Activated CD4-positive, alpha-beta T cell treated with anti-CD3 and anti-CD28 coated beads for 1 hour (primary cell): ENCODE measurements around the gene CILP2.

ENCODE experiments used
- DNase-seq: peaks from one replicate; pipeline ENCODE4 v3.0.0-alpha.2; 2020

Gene CILP2

DNA sequence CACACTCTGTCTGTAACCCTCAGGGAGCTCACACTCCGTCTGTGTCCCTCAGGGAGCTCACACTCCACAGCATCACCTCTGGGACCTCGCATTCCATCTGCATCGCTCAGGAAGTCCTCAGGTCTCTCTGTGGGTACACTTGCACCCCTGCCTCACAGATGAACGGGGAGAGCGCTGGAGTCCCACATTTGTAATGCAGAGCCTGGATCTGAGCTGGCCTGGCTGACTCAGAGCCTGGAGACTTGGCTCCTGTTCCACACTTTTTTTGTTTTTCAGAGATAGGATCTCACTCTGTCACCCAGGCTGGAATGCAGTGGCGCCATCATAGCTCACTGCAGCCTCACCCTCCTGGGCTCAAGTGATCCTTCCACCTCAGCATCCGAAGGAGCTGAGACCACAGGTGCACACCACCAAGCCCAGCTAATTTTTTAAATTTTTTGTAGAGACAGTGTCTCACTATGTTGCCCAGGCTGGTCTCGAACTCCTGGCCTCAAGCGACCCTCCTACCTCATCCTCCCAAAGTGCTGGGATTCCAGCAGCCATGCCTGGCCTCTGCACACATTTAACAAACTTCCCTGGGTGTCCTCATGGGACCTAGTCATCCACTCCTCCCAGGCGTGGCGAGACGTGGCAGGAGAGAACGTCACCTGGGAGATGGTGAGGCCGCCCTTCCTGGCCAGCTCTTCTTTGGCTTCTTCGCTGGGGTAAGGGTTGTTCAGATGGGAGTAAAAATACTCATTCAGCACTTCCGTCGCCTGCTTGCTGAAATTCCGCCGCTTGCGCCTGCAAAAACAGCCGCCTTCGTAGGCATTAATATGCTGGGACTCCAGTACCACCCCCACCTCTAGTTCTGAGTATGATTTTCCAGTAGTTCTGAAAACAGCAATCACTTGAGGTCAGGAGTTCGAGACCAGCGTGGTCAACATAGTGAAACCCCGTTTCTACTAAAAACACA lies 31.0 kb downstream of the CILP2 start:
- no peak for DNase-seq

DNA sequence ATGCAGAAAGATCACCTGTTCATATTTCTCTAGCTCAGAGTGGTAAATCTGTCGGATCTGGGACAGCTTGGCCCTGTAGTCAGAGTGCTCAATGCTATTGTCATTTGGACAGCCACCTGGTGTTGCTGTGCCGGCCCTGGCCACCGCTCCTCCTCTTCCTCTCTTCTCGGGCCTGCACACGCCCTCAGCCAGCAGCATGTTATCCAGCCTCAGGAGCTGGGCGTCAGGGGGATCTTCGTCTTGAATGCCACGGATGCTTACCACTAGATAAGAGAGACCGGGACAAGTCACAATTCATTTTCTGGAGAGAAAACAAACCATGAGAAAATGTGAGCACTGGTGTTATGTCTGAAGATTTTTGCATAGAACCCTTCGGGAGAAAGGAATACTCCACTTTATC lies 32.5 kb downstream of the CILP2 start:
- DNase-seq: no peak

DNA sequence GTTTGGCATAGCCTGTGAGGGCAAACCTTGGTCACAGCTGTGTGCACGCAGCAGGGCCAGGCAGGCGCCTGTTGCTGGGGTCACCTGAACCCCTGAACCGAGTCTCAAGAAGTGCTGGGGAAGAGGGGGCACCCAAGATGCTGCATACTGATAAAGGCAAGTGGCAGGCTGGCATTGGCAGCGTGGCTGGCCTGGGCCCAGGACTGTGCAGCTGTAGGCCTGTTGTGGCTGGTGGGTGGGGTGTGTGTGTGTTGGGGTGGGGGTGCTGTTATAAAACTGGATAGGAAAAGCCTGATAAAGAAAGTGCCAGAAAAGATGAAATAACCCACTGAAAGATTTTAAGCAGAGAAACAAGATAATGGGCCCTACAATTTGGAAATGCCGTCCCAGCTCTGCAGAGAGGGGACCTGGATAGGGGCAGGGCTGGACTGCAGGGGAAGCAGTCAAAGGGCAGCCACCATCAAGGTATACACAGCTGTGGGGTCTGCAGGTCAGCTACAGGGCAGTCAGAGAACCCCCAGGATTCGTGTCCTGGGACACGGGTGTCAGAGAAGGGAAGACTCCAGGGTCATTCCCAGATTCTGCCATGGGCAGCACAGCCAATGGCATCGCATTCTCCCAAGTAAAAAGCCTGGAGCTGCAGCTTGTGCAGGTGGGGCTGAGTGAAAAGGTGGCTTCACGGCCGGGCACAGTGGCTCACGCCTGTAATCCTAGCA lies 33.2 kb downstream of the CILP2 start:
- DNase-seq: no peak

DNA sequence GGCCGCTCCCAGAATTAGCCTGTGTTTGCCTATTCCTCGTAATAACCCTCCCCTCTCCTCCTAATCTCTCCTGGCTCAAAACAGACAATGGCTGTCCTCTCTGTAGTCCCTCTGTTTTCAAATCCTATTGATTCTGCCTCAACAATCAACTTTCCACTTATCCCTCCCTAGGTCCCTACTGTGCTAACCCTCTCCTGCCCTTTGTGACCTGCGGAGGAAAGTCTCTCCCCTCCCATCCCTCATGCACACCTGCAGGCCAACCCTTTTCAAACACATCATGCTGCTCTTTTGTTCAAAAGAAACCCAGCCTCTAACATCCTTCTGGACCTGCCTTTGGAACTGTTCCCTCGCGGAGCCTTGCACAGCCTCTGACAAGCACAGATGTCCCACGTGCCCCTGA lies 37.3 kb downstream of the CILP2 start:
- DNase-seq: no peak

DNA sequence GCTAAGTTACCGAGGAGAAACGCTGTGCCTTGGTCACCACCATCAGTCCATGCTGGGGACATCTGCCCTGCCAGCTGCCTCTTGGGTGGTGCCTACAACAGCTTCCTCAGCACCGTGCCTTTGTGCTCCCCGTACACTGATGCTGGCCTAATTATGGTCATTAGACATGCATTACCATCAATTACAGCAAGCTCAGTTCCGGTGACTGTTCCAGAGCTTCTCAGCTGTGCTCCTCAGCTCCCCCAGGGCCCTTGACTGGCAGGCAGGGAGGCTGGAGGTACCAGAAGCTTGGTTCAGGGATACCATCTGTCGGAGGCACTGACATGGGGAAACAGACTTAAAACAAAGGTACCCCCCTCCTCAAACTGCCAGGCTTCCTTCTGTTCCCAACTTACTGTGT lies 40.2 kb downstream of the CILP2 start:
- no peak for DNase-seq

DNA sequence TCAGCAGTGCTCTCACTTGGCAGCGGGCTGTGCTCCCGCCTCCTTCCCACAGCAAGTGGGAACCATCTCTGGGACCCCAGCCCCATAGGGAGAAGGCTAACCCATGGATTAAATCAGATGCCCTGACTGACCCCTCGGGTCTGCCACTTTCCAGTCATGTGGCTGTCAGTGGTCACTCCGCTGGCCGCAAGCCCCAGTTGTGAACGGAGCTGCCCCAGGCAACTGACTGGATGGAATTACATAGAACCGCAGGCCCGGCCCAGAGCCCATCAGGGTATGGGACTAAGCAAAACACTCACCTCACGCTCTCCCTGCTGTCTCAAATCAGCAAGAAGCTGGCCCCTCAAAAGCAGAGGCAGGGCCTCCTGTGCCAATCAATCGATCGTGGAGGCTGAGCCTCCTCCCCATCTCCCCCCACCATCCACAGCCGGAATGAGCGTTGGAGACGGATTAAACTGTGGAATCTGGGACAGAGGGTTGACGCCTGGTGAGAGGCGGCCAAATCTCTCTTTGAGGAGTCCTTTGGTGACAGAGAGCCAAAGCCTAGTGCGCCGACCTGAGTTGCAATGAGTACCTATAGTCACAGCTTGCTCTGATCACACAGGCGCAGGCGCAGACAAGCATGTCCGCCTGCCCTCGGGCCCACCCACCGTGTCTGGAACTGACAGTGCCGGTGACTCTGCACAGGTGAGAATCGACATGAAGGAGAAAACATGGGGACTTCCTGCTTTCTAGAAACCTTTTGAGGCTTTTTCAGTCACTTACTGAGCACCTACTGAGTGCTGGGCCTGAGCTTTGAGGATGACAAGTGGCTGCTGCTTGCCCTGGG lies 41.7 kb downstream of the CILP2 start:
- DNase-seq: no peak

DNA sequence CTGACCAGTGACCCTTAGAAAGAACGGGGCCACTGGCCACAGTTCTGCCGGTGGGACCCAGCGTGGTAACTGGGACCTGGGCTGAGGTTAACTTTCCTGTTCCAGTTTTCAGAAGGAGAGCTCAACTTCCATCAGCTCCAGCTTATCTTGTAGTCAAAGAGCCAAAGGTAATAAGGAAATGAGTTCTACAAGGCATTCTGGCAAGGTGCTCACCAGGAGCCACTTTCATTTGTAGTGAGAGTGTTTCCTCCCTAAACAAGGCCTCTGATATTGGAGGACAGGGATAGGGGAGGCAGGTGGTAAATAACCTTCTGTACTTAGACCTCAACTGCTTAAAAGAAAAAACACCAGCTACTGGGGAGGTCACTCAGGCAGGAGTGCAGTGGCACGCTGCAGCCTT lies 42.4 kb downstream of the CILP2 start:
- DNase-seq: no peak

DNA sequence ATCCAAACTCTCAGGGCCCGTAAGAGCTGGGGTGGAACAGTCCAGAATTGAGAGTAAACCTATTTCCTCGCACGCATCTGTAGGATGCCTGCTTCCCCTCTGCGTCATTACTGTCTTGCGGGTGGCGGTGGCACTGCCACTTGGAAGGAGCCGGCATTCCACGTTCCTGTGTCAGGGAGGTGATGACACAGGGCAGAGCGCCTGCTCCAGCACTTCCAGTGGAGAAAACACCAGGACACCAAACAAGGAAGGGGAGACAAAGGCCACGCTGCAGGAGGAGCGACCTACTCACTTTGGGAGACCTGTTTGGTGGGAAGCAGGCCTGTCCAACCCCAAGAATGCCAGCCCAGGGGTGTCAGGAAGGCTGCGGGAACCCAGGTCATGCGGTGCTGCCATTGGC lies 43.3 kb downstream of the CILP2 start:
- no peak for DNase-seq

DNA sequence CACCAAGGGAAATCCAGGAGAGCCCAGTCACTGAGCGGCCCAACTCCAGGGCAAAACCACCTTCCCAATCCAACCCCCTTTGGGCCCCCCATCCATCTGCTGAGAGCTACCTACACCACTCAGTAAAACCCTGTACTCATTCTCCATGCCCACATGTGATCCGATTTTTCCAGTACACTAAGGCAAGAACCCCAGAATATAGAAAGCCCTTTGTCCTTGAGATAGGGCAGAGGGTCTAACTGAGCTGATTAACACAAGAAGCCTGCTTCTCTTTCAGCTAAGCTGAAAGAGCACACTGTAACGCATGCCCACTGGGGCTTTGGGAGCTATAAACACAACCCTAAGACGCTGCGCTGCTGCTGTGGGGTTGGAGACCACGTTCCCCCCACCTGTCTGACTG lies 44.4 kb downstream of the CILP2 start:
- no peak for DNase-seq

DNA sequence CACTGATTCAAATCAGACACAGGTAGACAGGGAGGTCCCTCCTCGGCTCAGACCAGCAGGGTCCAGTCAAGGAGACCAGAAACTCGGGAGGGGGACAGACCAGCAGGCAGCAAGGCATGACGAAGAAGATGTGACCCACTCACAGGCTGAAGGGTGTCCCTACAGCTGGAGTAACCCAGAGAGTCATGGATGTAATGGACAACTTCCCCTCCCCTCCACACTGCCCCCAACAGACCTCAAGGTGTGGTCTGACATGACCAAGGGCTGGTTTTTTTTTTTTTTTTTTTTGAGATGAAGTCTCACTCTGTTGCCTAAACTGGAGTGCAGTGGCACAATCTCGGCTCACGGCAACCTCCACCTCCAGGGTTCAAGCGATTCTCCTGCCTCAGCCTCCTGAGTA lies 46.3 kb downstream of the CILP2 start:
- no peak for DNase-seq

DNA sequence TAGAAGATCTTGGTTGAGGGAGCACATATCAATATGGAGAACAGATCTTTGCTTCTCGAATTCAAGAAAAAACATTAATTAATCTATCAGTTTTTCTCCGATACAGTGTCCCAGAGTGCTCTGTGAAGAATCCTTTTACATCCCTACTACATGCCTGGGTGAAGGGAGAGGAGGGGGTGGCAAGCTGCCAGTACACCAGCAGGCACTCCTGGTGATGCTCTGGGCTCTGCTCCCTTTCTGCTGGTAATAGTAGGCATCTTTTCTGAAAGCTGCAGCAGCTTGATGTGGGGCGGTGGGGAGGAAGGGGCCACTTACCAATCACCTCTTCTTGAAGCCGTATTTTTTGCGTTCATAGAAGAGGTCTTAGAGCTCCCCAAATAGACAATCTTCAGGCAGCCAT lies 49.7 kb downstream of the CILP2 start:
- DNase-seq: no peak

DNA sequence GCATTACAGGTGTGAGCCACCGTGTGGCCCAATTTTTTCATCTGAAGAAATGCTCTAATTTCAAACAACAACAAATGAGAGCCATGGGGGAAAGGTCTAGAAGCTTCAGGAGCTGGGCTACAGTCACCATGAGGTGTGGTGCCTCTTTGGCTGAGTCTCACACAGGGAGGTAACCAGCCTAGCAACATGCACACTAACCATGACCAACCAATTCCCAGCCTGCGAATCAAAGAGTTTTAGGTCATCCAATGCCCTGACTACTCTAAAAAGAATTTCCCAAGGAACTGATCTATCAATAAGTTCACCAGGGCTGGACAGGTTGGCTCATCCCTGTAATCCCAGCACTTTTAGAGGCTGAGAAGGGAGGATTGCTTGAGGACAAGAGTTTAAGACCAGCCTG lies 50.5 kb downstream of the CILP2 start:
- no peak for DNase-seq

DNA sequence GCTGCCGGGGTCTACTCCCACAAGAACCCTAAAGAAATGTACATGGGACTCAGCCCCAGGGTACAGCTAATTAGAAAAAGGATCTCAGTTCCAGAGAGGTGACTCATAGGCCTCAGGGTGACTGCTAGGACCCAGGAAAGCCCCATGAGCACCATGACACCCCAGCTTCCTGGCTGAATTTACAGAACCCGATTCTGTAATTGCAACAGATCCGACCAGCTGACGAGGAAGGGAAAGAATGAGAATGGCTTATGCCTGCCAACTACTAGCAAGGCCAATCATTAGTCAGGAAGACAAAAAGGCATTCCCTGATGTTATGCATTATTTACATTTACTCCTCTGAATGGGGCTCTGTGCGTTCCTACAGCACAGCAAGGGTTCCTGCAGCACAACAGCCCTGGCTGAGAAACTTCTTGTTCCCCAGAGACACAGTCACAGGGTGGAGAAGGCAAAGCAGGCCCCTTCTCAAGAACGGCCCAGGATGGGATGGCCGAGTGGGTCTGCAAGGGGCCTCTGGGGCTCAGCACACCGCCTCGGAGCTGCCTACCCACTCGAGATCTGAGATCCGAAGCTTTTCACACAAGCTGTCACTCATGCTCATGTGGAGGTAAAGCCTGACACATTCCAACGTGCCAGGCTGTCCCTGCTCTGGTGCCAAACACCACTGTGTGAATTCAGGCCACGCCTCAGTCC lies 53.2 kb downstream of the CILP2 start:
- DNase-seq: peak; percentile 51

DNA sequence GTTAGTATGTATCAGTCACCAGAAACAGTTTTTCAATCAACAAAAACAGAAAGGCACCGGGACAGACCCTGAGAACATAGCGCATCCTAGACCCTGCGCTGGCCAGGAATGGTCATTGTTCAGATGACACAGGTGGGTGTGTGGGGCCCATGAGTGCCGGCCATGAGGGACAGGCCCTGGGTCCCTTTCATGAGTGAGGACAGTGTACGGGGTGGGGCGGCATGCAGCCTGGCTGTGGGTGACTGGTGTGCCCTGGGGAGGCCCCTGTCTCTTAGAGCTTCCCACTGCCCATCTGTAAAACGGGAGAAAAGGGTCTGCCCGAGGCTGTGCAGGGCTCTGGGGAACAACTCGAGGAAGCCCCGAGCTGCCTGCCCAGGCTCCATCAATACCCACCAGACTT lies 54.6 kb downstream of the CILP2 start:
- DNase-seq: no peak

DNA sequence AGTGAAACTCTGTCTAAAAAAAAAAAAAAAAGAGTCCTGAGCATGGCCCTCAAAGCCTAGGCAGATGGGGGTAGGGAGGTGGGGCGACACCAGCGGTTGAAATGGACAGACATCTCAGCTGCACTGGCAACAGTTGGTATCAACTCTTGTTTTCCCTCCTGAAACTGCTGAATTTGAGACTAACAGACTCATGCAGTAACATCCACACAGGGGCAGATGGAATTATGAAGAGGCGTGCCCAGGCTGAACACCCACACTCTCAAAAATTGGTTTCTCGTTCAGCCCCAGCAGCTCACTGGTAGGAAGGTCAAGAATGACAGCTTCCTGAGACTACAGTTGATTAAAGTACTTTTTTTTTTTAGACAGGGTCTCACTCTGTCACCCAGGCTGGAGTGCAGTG lies 56.3 kb downstream of the CILP2 start:
- DNase-seq: no peak

DNA sequence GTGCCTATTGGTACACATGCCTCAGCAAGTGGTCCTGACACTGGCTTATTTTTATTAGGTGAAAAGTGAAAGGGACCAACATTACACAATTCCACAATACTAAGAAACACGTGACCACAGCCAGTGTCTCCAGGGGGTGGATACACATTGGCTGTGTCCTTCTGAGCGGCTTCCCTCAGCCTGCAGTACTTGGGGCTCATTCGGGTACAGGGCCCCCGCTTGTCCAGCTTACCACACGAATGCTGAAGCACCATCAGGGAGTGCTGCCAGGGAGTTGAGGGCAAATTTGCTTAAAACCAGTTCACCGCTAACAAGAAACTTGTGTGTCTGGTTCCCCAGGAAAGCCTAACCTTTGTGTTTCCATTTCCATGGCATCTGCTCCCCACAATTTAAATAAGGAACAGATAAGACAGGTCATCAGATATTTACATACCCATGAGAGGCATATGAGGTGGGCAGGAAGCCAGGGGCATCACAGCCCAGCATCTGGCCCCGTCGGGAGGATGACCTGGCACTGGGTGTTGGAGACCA lies 57.2 kb downstream of the CILP2 start:
- no peak for DNase-seq
